ENCODE data around the gene BSPRY.

DNA sequence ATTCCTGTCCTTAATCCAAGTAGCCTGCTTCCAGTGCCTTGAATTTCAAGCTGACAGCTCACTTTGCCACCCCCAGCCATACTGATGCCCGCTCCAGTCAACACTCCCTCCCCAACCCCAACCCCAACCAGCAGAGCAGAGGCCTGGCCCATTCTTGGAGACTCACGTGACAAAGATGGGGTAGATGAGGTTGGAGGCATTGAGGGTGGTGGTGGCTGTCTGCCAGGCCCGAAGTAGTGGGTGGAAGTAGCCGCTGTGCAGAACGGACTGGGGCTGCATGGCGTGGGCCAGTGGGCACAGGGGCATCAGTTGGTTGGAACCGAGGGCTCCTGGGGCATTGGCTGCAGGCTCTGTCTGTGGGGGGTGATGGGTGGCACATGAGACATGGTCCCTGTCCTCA is 43.9 kb downstream of the BSPRY start:
- TF ChIP-seq, protein P1, sequence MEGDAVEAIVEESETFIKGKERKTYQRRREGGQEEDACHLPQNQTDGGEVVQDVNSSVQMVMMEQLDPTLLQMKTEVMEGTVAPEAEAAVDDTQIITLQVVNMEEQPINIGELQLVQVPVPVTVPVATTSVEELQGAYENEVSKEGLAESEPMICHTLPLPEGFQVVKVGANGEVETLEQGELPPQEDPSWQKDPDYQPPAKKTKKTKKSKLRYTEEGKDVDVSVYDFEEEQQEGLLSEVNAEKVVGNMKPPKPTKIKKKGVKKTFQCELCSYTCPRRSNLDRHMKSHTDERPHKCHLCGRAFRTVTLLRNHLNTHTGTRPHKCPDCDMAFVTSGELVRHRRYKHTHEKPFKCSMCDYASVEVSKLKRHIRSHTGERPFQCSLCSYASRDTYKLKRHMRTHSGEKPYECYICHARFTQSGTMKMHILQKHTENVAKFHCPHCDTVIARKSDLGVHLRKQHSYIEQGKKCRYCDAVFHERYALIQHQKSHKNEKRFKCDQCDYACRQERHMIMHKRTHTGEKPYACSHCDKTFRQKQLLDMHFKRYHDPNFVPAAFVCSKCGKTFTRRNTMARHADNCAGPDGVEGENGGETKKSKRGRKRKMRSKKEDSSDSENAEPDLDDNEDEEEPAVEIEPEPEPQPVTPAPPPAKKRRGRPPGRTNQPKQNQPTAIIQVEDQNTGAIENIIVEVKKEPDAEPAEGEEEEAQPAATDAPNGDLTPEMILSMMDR (conservative IDR thresholded peaks at IDR 0.05 in 1 of 2, IDR thresholded peaks at IDR 0.05 in 1 of 2; ENCODE audit: low read depth in 1 of 2, low read length in 2 of 2) = no peak
- TF ChIP-seq EZH2 (IDR thresholded peaks at IDR 0.05; ENCODE audit: low read length, missing control alignments) = no peak
